Subcutaneous adipose tissue (tissue), 4 donors: Measurements from ENCODE around the gene VEGFD. TPM values are rescaled to one million over a fixed set of nuclear protein-coding genes. Genes with fewer than 3 reads are reported as not detected.

Experiments
- CTCF ChIP-seq: fragments of 450-650 bp; IDR thresholded peaks from one replicate; pipeline ENCODE4 v1.5.1; 2016; ENCODE audit warnings: low read depth, mild to moderate bottlenecking, control low read depth, antibody characterized with exemption, moderate library complexity
- total RNA-seq, 4 donors: library from RNA; depleted of rRNA; stranded (reverse); fragments of >200 nt; gene quantifications; one replicate each; pipeline ENCODE4 v1.1.0, GENCODE V29; 2016

Gene VEGFD
- total RNA-seq = 1 to 10 TPM; 2.6 to 9.0 (median 5.3) TPM

- no peak for TF ChIP-seq CTCF
These were observed at the start of gene VEGFD for GRCh38 chrX:15384304-15384703. Gene VEGFD (minus strand): TSS chrX:15384413. CDS start chrX:15383946, 467 bp downstream.

- TF ChIP-seq CTCF = no peak
These were observed 46.4 kb upstream of the VEGFD start for GRCh38 chrX:15430584-15430983.

GRCh38 chrX:15430076-15430475 is 45.9 kb upstream of the VEGFD start:
- TF ChIP-seq CTCF = no peak

GRCh38 chrX:15425024-15425423 is 40.8 kb upstream of the VEGFD start:
- TF ChIP-seq CTCF = no peak

GRCh38 chrX:15418707-15419181 is 34.5 kb upstream of the VEGFD start:
- no peak for TF ChIP-seq CTCF

- no peak for TF ChIP-seq CTCF
These were observed 34.0 kb upstream of the VEGFD start for GRCh38 chrX:15418041-15418706.

GRCh38 chrX:15416133-15416993 is 32.1 kb upstream of the VEGFD start:
- TF ChIP-seq CTCF = no peak
